Uterus (tissue), 4 donors: Measurements from ENCODE around the gene C19orf67. TPM values are rescaled to one million over a fixed set of nuclear protein-coding genes. Genes with fewer than 3 reads are reported as not detected.

Experiments
- DNase-seq, 2 donors: peaks; one replicate each; pipeline ENCODE4 v3.0.0-alpha.2; 2019 to 2020
- H3K27ac ChIP-seq, 2 donors: fragments of 200-600 bp; sonication (generic); 1 replicate in 1 of 2; 2 replicates in 1 of 2; pipeline ENCODE4 v1.5.1; 2016 to 2018
- H3K27me3 ChIP-seq, 2 donors: fragments of 200-600 bp; sonication (generic); one replicate each; pipeline ENCODE4 v1.5.1; 2018 to 2019; ENCODE audit warnings: control low read depth in 1 of 2
- H3K36me3 ChIP-seq, 2 donors: fragments of 200-600 bp; sonication (generic); one replicate each; pipeline ENCODE4 v1.5.1; 2019; ENCODE audit warnings: control low read depth in 1 of 2
- H3K4me1 ChIP-seq, 2 donors: fragments of 200-600 bp; sonication (generic); one replicate each; pipeline ENCODE4 v1.5.1; 2018 to 2019; ENCODE audit warnings: control low read depth in 1 of 2
- H3K4me3 ChIP-seq, 2 donors: fragments of 200-600 bp; sonication (generic); 1 replicate in 1 of 2; 2 replicates in 1 of 2; pipeline ENCODE4 v1.5.1; 2018 to 2019; ENCODE audit warnings: mild to moderate bottlenecking in 1 of 2
- H3K9me3 ChIP-seq, 2 donors: fragments of 200-600 bp; sonication (generic); one replicate each; pipeline ENCODE4 v1.5.1; 2019; ENCODE audit warnings: control low read depth in 1 of 2
- POLR2A ChIP-seq, 2 donors: fragments of 450-650 bp; IDR thresholded peaks; one replicate each; pipeline ENCODE4 v1.6.1; 2016; ENCODE audit warnings: antibody characterized with exemption in 2 of 2, mild to moderate bottlenecking in 1 of 2, moderate library complexity in 1 of 2
- intact Hi-C: fragments of 100-400 bp; cut with DNase I; formaldehyde crosslinking; loops from one replicate; pipeline ENCODE4 v1.15.1; 2023; ENCODE audit warnings: low total_unique reads
- total RNA-seq, 4 donors: library from RNA; depleted of rRNA in 3 of 4; stranded (reverse); fragments of >200 nt in 3 of 4; gene quantifications; one replicate each; pipeline versions ENCODE4 v1.1.0 to v1.2.4, GENCODE V29; 2014 to 2023
- TF ChIP-seq, protein P1 (sequence below), 4 experiments: fragments of 200-600 bp in 2 of 4; fragments of 450-650 bp in 2 of 4; sonication (generic) in 2 of 4; IDR thresholded peaks; one replicate each; pipeline ENCODE4 v1.5.1; 2016 to 2019; ENCODE audit warnings: antibody characterized with exemption in 4 of 4, mild to moderate bottlenecking in 2 of 4, moderate library complexity in 1 of 4
- donor health status: DM: yes; HTN: yes; CAD: no.

Gene C19orf67
- total RNA-seq, 4 donors from 2014 or later: 1.7 TPM; not detected in 3

DNA sequence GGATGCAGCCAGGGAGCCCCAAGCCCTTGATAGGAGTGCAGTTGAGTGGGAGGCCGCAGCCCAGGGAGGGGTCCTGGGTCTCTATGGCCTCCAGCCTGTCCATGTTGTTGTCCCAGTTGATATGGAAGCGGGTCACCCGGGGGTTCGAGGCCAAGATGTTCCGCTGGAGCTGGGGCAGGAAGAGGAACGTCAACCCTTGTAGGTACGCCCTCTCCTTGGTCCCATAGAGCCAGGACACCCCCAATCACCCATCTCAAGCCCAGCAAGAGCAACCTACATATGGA is 34.9 kb upstream of the C19orf67 start:
- Histone ChIP-seq H3K4me3 (no peak overlapping the region), H3K9me3 (no peaks in the 10 kb centered on the region), H3K27ac (peak overlapping the region; percentile 93 to 100), H3K4me1 (peaks cover 8 to 14% of the 10 kb centered on the region in 2 donors), H3K36me3 (no peaks in the 10 kb centered on the region), H3K27me3 (no peaks in the 10 kb centered on the region)
- DNase-seq: no peak
- no peak for TF ChIP-seq POLR2A (IDR thresholded peaks at IDR 0.05)
- TF ChIP-seq, protein P1, sequence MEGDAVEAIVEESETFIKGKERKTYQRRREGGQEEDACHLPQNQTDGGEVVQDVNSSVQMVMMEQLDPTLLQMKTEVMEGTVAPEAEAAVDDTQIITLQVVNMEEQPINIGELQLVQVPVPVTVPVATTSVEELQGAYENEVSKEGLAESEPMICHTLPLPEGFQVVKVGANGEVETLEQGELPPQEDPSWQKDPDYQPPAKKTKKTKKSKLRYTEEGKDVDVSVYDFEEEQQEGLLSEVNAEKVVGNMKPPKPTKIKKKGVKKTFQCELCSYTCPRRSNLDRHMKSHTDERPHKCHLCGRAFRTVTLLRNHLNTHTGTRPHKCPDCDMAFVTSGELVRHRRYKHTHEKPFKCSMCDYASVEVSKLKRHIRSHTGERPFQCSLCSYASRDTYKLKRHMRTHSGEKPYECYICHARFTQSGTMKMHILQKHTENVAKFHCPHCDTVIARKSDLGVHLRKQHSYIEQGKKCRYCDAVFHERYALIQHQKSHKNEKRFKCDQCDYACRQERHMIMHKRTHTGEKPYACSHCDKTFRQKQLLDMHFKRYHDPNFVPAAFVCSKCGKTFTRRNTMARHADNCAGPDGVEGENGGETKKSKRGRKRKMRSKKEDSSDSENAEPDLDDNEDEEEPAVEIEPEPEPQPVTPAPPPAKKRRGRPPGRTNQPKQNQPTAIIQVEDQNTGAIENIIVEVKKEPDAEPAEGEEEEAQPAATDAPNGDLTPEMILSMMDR (IDR thresholded peaks at IDR 0.05): no peak
- intact Hi-C loops: no loop called here

DNA sequence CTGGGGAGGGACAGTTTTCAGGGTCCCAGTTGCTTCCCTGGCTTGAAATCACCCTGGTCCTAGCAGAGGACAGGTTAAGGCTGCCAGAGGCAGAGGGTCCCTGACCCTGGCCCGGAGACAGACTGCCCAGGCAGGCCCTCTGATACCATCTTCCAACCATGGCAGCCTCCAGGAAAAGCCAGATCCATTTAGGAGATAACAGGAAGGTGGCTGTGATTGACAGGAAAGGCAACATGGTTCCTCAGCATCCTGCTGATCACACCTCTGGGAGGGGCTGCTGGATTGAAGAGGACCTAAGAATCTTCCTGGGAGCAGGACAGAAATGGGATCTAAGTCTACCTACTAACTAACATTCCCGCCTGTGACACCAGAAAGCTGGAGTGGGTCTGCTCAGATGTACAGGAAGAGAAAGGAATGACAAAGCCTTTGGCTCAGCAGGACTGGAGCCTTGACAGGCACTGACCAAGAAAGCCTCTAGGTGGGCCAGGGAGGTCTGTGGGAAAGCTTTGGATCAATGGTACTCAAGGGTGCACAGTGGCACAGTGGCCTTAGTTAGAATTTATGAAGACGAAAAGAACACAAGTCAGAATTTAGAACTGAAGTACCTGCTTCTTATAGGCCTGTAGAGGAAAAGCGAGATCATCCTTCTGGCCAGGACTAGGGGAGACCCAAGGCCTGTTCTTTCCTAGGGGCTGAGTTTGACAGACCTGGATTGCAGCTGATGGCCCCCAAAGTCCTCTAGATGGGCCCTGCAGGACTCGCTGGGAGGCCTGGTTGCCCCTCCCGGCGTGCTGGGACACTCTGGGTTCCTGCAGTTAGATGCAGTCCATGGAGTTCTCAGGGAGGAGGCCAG is 34.3 kb upstream of the C19orf67 start:
- no peak for TF ChIP-seq POLR2A (IDR thresholded peaks at IDR 0.05)
- TF ChIP-seq, protein P1 (IDR thresholded peaks at IDR 0.05): no peak
- Histone ChIP-seq H3K9me3 (no peaks in the 10 kb centered on the region), H3K4me3 (no peak overlapping the region), H3K27ac (peak overlapping the region; percentile 93 to 100), H3K27me3 (no peaks in the 10 kb centered on the region), H3K36me3 (no peaks in the 10 kb centered on the region), H3K4me1 (peaks cover 8 to 14% of the 10 kb centered on the region in 2 donors)
- intact Hi-C loops: no loop called here
- no peak for DNase-seq

DNA sequence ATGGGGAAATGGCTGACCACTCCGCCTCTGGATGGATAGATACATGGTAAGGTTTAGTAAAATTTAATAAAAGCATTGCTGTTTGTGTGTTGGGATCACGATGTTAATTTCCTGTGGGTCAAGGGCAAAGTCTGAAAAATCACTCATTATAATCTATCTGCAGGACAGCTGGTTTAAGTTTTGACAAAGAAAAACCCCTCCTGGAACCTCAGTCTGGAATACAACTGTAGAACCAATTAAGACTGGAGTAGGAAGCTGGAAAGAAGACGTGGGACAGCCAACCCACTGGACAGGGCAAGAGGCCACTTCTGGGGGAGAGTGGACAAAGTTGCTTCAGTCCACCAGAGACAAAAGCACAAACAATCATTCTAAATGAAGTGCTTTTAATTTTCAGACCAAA is 33.6 kb upstream of the C19orf67 start:
- Histone ChIP-seq H3K27ac (peak overlapping the region; percentile 93 to 100), H3K4me3 (peak overlapping the region; percentile 34 to 54), H3K27me3 (no peaks in the 10 kb centered on the region), H3K36me3 (no peaks in the 10 kb centered on the region), H3K9me3 (no peaks in the 10 kb centered on the region), H3K4me1 (peaks cover 8 to 15% of the 10 kb centered on the region in 2 donors)
- intact Hi-C loops: no loop called here
- DNase-seq: no peak
- TF ChIP-seq, protein P1 (IDR thresholded peaks at IDR 0.05): no peak
- no peak for TF ChIP-seq POLR2A (IDR thresholded peaks at IDR 0.05)

DNA sequence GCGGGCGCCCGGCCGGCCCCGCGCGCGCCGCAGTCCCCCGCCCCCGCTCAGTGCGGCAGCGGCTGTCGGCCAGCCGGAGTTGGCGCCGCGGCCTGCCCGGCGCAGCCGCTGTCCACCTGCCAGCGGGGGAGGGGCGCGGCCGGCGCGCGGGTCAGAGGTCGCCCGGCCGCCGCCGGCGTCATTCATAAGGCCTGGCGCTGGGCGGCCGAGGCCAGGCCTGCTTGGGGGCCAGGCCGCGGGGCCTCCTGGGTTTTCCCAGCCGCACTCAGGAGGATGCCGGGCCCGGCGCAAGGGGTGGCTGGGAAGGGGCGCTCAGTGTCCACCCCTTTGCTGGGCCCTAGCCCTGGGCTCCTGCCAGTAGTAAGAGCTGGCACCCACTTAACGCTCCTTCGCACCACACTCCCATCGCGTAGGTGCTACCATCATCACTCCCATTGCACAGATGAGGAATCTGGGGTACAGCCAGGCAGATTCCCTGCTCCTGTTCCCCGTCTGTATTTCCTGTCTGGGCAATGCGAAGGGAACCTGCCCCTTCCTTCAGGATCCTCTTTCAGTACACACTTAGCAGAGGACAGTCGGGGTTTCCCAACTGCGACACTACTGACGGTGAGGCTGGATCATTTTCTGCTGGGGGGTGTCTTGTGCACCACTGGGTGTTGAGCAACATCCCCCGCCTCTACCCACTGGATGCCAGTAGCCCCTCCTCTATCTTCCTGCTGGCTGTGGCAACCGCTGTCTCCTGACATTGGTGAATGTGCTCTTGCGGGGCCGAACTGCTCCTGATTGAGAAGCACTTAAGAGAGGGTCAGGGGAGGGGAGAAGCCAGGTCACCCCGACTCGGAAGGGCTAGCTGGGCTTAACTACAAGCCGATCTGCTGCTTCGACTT is 32.8 kb upstream of the C19orf67 start:
- Histone ChIP-seq H3K27ac (peak overlapping the region; percentile 93 to 100), H3K27me3 (no peaks in the 10 kb centered on the region), H3K4me3 (peak overlapping the region; percentile 34 to 54), H3K36me3 (no peaks in the 10 kb centered on the region), H3K4me1 (peaks cover 9 to 22% of the 10 kb centered on the region in 2 donors), H3K9me3 (no peaks in the 10 kb centered on the region)
- peak; percentile 87 to 91 for DNase-seq
- TF ChIP-seq POLR2A (IDR thresholded peaks at IDR 0.05): peak; percentile 32 to 61
- TF ChIP-seq, protein P1 (IDR thresholded peaks at IDR 0.05): peak in 1 of 4 experiments; percentile 1
- intact Hi-C loops: no loop called here
